Thymus (tissue), 11 donors: Measurements from ENCODE around the gene SAMM50. TPM values are rescaled to one million over a fixed set of nuclear protein-coding genes. Genes with fewer than 3 reads are reported as not detected.

Experiments
- DNase-seq, 9 donors: peaks; one replicate each; pipeline ENCODE4 v3.0.0-alpha.2; 2013; ENCODE audit warnings: low spot score in 9 of 9, low read depth in 6 of 9, missing footprints in 1 of 9
- H3K27ac ChIP-seq, 2 donors: one replicate each; pipeline ENCODE4 v1.5.1; 2013; ENCODE audit warnings: control low read depth in 1 of 2, low read depth in 1 of 2, low read length in 1 of 2, mild to moderate bottlenecking in 1 of 2, moderate library complexity in 1 of 2
- H3K27me3 ChIP-seq, 2 donors: one replicate each; pipeline ENCODE4 v1.5.1; 2013; ENCODE audit warnings: low read length in 1 of 2; ENCODE audit not compliant: control insufficient read depth in 2 of 2, insufficient read depth in 1 of 2
- H3K36me3 ChIP-seq, 2 donors: one replicate each; pipeline ENCODE4 v1.5.1; 2013; ENCODE audit warnings: low read length in 1 of 2, mild to moderate bottlenecking in 1 of 2, moderate library complexity in 1 of 2; ENCODE audit not compliant: control insufficient read depth in 2 of 2, insufficient read depth in 2 of 2
- H3K4me1 ChIP-seq, 2 donors: one replicate each; pipeline ENCODE4 v1.5.1; 2013; ENCODE audit warnings: low read length in 2 of 2; ENCODE audit not compliant: control insufficient read depth in 2 of 2, insufficient read depth in 2 of 2
- H3K4me3 ChIP-seq, 2 donors: one replicate each; pipeline ENCODE4 v1.5.1; 2013; ENCODE audit warnings: low read length in 2 of 2, control low read depth in 1 of 2, mild to moderate bottlenecking in 1 of 2
- H3K9me3 ChIP-seq, 2 donors: one replicate each; pipeline ENCODE4 v1.5.1; 2013; ENCODE audit warnings: low read length in 1 of 2, mild to moderate bottlenecking in 1 of 2; ENCODE audit not compliant: control insufficient read depth in 2 of 2, insufficient read depth in 1 of 2
- WGBS: extraction: QIAGEN DNeasy Blood & Tissue Kit; methylation state at CpG from one replicate; pipeline ENCODE4 v1.1.7; 2013; 5-methylcytosine and 5-hydroxymethylcytosine counted together
- polyA plus RNA-seq: library from polyadenylated mRNA; stranded (reverse); fragments of 200-250 nt; gene quantifications from one replicate; pipeline ENCODE4 v1.2.3, GENCODE V29; 2013
- total RNA-seq: library from RNA; stranded (reverse); fragments of 120-200 nt; gene quantifications from one replicate; pipeline ENCODE4 v1.2.4, GENCODE V29; 2013
- donor health status: healthy.

The SAMM50 gene
- total and polyA plus RNA-seq, 2 donors = 25.8 to 43.9 TPM

DNA sequence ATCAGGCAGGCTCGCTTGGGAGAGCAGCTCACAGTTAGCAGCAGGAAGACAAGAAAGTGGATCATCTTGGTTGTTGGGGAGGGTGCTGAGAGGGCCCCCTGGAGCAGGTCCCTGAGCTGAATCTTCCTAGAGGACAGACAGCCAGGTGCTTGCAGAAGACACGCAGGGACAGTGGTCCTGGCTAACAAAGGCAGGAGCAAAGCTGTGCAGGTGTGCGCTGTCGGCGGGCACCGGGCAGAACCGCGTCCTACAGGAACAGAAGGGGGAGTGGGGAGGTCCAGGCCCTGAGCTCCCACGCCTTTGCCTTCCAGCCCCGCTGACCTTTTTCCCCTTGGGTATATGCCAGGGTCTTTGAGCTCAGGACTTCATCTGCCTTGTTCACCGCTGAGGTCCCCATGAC lies 38.8 kb downstream of the SAMM50 start:
- Histone ChIP-seq H3K27me3 (no peaks in the 10 kb centered on the region), H3K27ac (no peak overlapping the region), H3K4me1 (peaks cover 0 to 11% of the 10 kb centered on the region in 2 donors), H3K36me3 (peaks cover 57 to 58% of the 10 kb centered on the region in 2 donors), H3K4me3 (no peak overlapping the region), H3K9me3 (no peaks in the 10 kb centered on the region)
- whole genome bisulfite sequencing = 98% methylated on average over 11 of the region's 11 CpGs
- DNase-seq = no peak

DNA sequence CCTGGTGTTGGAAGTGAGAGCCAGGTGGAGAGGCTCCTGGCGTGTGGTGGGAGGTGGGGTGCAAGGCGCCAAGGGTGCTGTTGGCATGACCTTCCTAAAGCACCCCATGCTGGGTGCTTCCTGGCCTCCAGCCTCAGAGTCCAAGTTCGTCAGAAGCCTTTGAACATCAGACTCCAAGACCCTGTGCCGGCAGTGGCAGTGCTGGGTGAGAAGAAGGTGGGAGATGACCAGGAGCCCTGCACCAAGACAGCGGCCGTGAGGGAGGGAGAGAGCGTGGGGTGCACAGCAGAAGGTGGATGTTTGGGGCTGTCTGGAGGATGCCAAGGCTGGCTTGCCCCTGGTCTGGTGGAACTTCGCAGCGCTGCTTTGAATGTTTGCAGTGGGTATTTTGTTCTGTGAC lies 39.2 kb downstream of the SAMM50 start:
- Histone ChIP-seq H3K4me3 (no peak overlapping the region), H3K9me3 (no peaks in the 10 kb centered on the region), H3K27ac (no peak overlapping the region), H3K4me1 (peaks cover 0 to 11% of the 10 kb centered on the region in 2 donors), H3K27me3 (no peaks in the 10 kb centered on the region), H3K36me3 (peaks cover 55% of the 10 kb centered on the region in 2 donors)
- DNase-seq = no peak
- WGBS = 97% methylated on average over 9 of the region's 9 CpGs

DNA sequence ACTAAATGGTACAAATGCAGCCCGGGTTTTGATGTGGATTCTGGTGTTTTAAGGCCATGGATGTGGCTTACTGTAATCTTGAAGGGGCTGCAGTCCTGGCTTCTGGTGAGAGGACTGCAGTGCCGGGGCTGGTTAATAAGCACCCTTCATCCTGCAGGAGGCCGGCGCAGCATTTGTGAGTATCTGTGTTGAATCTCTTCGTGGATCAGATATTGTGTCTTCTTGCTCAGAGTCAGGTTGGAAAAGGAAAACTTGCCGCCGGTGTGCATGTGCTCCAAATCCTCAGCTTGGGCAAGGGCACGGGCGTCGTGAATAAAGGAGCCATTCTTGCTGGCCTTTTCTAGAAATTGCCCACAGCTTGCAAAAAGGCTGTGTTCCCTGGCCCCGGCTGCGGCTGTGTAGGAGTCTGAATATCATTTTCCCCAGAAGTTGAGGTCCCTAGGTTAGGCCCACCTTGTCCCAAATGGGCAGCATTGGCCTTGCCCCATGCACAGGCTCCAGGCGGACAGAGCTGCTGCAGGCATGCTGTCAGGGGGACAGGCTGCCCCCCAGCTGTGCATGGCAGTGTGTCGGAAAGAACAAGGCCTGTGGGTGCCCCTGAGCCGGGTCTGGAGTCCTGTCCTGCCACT lies 39.9 kb downstream of the SAMM50 start:
- WGBS = 98% methylated on average over 15 of the region's 15 CpGs
- Histone ChIP-seq H3K27ac (no peak overlapping the region), H3K27me3 (no peaks in the 10 kb centered on the region), H3K4me3 (no peak overlapping the region), H3K9me3 (no peaks in the 10 kb centered on the region), H3K36me3 (peaks cover 48 to 50% of the 10 kb centered on the region in 2 donors), H3K4me1 (peaks cover 0 to 11% of the 10 kb centered on the region in 2 donors)
- no peak for DNase-seq

DNA sequence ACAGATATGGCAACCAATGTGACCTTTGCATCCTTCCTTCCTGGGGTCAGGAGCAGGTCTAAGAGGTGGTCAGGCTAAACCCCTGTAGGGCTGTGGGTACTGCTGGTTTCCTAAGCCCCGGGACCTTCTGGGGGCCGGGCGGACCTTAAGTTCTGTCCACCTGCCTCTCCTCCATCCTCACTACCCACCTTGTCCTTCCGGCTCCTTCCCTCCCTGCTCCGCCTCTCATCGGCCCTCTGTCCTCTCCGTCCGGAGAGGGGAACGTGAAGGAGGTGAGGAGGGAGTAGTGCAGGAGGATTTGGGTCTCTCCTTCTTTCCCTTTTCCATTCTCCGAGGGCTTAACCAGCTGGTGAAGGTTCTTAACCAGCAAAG lies 40.5 kb downstream of the SAMM50 start:
- Histone ChIP-seq H3K27ac (peak overlapping the region in 1 of 2 donors; percentile 54), H3K27me3 (no peaks in the 10 kb centered on the region), H3K4me1 (peaks cover 0 to 11% of the 10 kb centered on the region in 2 donors), H3K9me3 (no peaks in the 10 kb centered on the region), H3K4me3 (peak overlapping the region; percentile 24 to 32), H3K36me3 (peaks cover 42 to 47% of the 10 kb centered on the region in 2 donors)
- 53% methylated on average over 10 of the region's 10 CpGs for WGBS
- no peak for DNase-seq

DNA sequence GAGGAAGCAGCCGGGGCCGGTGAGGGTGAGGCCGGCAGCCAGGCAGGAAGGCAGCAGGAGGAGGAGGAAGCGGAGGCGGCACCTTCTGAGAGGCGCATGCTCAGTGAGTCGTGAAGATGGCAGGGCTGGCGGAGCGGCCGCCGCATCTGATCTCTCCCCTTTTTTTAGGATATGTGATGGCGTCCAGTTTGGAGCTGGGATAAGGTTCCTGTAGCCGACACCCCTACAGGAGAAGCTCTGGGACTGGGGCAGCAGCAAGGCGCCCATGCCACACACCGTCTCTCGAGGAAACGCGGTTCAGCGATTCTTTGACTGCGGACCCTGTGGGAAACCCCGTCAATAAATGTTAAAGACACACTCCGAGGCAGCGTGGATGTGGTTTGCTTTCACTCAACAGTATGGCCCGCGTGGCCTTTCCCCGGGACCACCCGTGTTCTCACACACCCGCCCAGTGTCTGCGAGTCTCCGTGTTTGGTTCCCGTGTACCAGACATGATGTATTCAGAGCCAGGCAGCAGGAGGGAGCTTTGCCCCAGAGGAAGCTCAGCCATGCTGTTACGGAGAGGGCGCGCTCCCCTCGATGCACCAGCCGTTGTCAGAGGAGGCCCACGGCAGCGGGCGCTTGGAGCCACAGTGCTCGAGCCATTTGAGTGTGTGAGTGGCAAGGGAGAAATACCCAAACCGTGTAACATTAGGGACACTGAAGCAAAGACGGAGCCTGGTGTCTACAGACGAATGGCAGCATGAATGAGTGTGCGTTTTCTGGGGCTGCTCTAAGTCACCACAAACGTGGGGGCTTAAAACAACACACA lies 41.1 kb downstream of the SAMM50 start:
- H3K27me3 ChIP-seq = no peaks in the 10 kb centered on the region
- no peaks in the 10 kb centered on the region for H3K9me3 ChIP-seq
- peak overlapping the region in 1 of 2 donors; percentile 46 for H3K27ac ChIP-seq
- peak overlapping the region; percentile 24 to 32 for H3K4me3 ChIP-seq
- DNase-seq = peak; percentile 11 to 70 (median 30)
- WGBS = 73% methylated on average over 45 of the region's 45 CpGs
- peaks cover 0 to 11% of the 10 kb centered on the region in 2 donors for H3K4me1 ChIP-seq
- H3K36me3 ChIP-seq = peaks cover 37 to 45% of the 10 kb centered on the region in 2 donors

DNA sequence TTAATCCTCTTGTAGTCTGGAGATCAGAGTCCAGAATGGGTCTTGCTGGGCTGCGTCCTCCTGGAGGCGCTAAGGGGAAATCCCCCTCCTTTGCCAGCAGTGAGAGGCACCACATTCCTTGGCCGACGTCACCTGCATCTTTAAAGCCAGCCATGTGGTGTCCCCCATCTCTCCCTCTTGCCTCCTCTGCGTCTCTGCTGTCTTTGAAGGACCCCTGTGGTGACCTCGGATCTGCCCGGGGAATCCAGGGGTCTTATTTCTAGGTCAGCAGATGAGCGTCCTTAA lies 41.7 kb downstream of the SAMM50 start:
- Histone ChIP-seq H3K4me1 (peaks cover 0 to 11% of the 10 kb centered on the region in 2 donors), H3K4me3 (no peak overlapping the region), H3K27ac (no peak overlapping the region), H3K9me3 (no peaks in the 10 kb centered on the region), H3K36me3 (peaks cover 32 to 40% of the 10 kb centered on the region in 2 donors), H3K27me3 (no peaks in the 10 kb centered on the region)
- 95% methylated on average over 8 of the region's 8 CpGs for WGBS
- no peak for DNase-seq

DNA sequence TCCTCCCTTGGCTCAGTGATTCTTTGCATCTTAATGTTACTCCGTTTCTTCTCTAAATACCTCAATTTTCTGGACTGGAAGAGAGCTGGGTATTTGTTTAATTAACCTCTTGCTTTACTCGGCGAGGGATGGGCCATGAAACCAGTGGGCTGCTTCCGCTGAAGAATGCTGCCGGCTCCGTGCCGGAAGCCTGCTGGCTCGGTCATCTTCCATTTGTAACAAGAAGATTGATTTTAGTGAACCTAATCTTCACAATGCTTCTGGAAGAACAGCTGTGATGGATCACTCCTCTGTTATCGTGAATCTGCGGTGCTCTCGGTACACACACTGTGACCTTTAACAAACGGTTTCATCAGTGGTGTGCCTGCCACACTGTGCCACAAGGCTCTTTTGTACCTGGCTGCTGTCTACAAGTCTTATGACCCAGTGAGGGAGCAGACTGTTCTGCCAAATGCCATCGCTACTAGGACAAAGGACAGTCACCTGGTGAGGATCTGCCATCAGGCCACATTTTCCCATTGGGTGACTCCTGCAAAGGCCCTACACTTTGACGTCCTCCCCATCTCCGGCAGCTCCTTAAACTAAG lies 43.5 kb downstream of the SAMM50 start:
- H3K36me3 ChIP-seq = peaks cover 17 to 30% of the 10 kb centered on the region in 2 donors
- H3K9me3 ChIP-seq = no peaks in the 10 kb centered on the region
- no peaks in the 10 kb centered on the region for H3K27me3 ChIP-seq
- H3K4me3 ChIP-seq = no peak overlapping the region
- WGBS = 97% methylated on average over 15 of the region's 15 CpGs
- H3K4me1 ChIP-seq = peaks cover 0 to 11% of the 10 kb centered on the region in 2 donors
- H3K27ac ChIP-seq = no peak overlapping the region
- no peak for DNase-seq

DNA sequence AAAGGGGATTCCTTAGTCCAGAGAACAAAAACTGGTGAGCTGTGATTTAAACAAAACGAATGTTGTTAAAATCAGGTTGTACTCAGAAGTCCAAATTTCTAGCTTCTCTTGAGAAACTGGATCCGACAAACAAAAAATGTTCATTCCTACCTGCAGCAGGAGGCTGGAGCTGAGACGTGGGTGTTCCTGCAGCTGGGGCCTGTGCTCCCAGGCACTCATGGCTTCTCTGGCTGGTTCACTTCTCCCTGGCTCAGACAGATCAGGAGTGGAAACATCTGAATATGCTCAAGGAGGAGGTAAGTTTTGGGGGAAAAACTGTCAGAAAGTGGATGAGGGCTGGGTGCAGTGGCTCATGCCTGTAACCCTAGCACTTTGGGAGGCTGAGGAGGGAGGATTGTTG lies 44.1 kb downstream of the SAMM50 start:
- Histone ChIP-seq H3K4me3 (no peak overlapping the region), H3K36me3 (peaks cover 11 to 25% of the 10 kb centered on the region in 2 donors), H3K27ac (no peak overlapping the region), H3K4me1 (peaks cover 0 to 11% of the 10 kb centered on the region in 2 donors), H3K27me3 (no peaks in the 10 kb centered on the region), H3K9me3 (no peaks in the 10 kb centered on the region)
- DNase-seq = no peak
- 97% methylated on average over 3 of the region's 3 CpGs for WGBS

DNA sequence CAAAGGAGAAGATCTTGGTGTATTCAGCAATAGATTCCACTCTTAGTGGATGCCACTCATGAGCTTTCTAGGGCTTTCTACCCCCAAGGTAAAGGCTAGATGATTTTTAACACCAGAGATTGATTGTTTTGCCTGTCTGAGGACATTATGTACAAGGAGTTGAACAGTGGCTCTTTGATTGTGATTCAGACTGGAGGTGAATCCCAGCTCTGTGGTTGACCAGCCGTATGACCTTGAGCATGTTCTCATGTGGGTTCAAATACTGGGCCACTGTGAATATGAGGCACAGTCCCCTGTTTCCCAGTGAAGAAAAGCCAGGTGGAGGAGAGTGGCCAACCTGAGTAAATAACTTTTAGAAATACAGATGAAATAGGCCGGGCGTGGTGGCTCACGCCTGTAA lies 44.9 kb downstream of the SAMM50 start:
- DNase-seq = no peak
- no peak overlapping the region for H3K4me3 ChIP-seq
- WGBS = 98% methylated on average over 4 of the region's 4 CpGs
- peaks cover 0 to 10% of the 10 kb centered on the region in 2 donors for H3K4me1 ChIP-seq
- H3K27ac ChIP-seq = no peak overlapping the region
- no peaks in the 10 kb centered on the region for H3K27me3 ChIP-seq
- H3K36me3 ChIP-seq = peaks cover 9 to 22% of the 10 kb centered on the region in 2 donors
- no peaks in the 10 kb centered on the region for H3K9me3 ChIP-seq
